IMR-90 (cell line): ENCODE data around the gene OGA. TPM values are rescaled to one million over a fixed set of nuclear protein-coding genes. Genes with fewer than 3 reads are reported as not detected.

Experiments used
- ATAC-seq: fragments of 200-7000 bp; cut with Tn5 transposase; 2 replicates; pipeline ENCODE4 v1.9.1; 2020; ENCODE audit warnings: low read depth, mild to moderate bottlenecking, moderate library complexity
- BruUV-seq: library from RNA; stranded (reverse); fragments of 400-500 nt; replicated peaks from 2 replicates; lab custom pipeline; 2021; lab: Mats Ljungman, UMichigan
- CTCF ChIA-PET: fragments of 300-600 bp; formaldehyde crosslinking; extraction: SDS; loops from one replicate; lab custom pipeline; 2021; ENCODE audit warnings: antibody characterized with exemption; lab: Yijun Ruan, JAX
- POLR2A ChIA-PET: fragments of 300-600 bp; sonication (Branson Sonifier 250); formaldehyde crosslinking; loops from one replicate; lab custom pipeline; 2022; ENCODE audit warnings: antibody characterized with exemption; ENCODE audit not compliant: unreplicated experiment; lab: Charles Lee
- DNase-seq: peaks from one replicate; pipeline ENCODE4 v3.0.0; 2013
- H2AFZ ChIP-seq: replicated peaks from 2 replicates; pipeline ENCODE3; 2013; ENCODE audit warnings: low read length, mild to moderate bottlenecking; ENCODE audit not compliant: poor library complexity
- H2AK5ac ChIP-seq: 2 replicates; pipeline ENCODE4 v1.6.1; 2013; ENCODE audit warnings: low read depth, low read length, inconsistent platforms
- H2AK9ac ChIP-seq: replicated peaks from 2 replicates; pipeline ENCODE3; 2013; ENCODE audit warnings: mild to moderate bottlenecking, low read depth, low read length, moderate library complexity; ENCODE audit not compliant: poor library complexity
- H2BK120ac ChIP-seq: 2 replicates; pipeline ENCODE4 v1.6.1; 2013; ENCODE audit warnings: low read depth, low read length, inconsistent platforms
- H2BK15ac ChIP-seq: 3 replicates; pipeline ENCODE4 v1.6.1; 2013; ENCODE audit warnings: low read depth, low read length, inconsistent platforms
- H2BK20ac ChIP-seq: 2 replicates; pipeline ENCODE4 v1.6.1; 2013; ENCODE audit warnings: low read depth, mild to moderate bottlenecking, inconsistent platforms, low read length, moderate library complexity
- H2BK5ac ChIP-seq: 2 replicates; pipeline ENCODE4 v1.6.1; 2013; ENCODE audit warnings: mild to moderate bottlenecking, low read depth, low read length, inconsistent platforms; ENCODE audit not compliant: poor library complexity, severe bottlenecking
- H3K14ac ChIP-seq: replicated peaks from 2 replicates; pipeline ENCODE4 v1.6.1; 2013; ENCODE audit warnings: low read depth, low read length, inconsistent platforms
- H3K18ac ChIP-seq: 2 replicates; pipeline ENCODE4 v1.6.1; 2013; ENCODE audit warnings: low read depth, low read length, control low read depth
- H3K23ac ChIP-seq: 2 replicates; pipeline ENCODE4 v1.6.1; 2013; ENCODE audit warnings: low read depth, low read length, inconsistent platforms
- H3K27ac ChIP-seq: 2 replicates; pipeline ENCODE4 v1.5.1; 2013; ENCODE audit warnings: mild to moderate bottlenecking, control low read depth, low read length; ENCODE audit not compliant: insufficient read depth
- H3K27me3 ChIP-seq: 2 replicates; pipeline ENCODE4 v1.6.1; 2013; ENCODE audit warnings: low read length; ENCODE audit not compliant: control insufficient read depth, insufficient read depth
- H3K36me3 ChIP-seq: 2 replicates; pipeline ENCODE4 v1.6.1; 2013; ENCODE audit warnings: low read length, mixed read lengths; ENCODE audit not compliant: control insufficient read depth, insufficient read depth
- H3K4ac ChIP-seq: 2 replicates; pipeline ENCODE4 v1.6.1; 2013; ENCODE audit warnings: low read depth, low read length, inconsistent platforms
- H3K4me1 ChIP-seq: 2 replicates; pipeline ENCODE4 v1.6.1; 2013; ENCODE audit warnings: low read length, mixed read lengths; ENCODE audit not compliant: control insufficient read depth, insufficient read depth
- H3K4me2 ChIP-seq: 2 replicates; pipeline ENCODE4 v1.6.1; 2013; ENCODE audit warnings: low read depth, mild to moderate bottlenecking, control low read depth, low read length, moderate library complexity
- H3K4me3 ChIP-seq: 2 replicates; pipeline ENCODE4 v1.5.1; 2013; ENCODE audit warnings: low read depth, mild to moderate bottlenecking, control low read depth, low read length, moderate library complexity; ENCODE audit not compliant: insufficient read depth
- H3K56ac ChIP-seq: 2 replicates; pipeline ENCODE4 v1.6.1; 2013; ENCODE audit warnings: low read length, inconsistent platforms; ENCODE audit not compliant: insufficient read depth; ENCODE audit errors: extremely low read depth
- H3K79me1 ChIP-seq, 2 experiments: 2 replicates each; pipeline ENCODE4 v1.6.1; 2013; ENCODE audit warnings: low read length in 2 of 2, inconsistent platforms in 1 of 2, low read depth in 1 of 2
- H3K9ac ChIP-seq: 2 replicates; pipeline ENCODE4 v1.6.1; 2013; ENCODE audit warnings: low read depth, low read length, control low read depth
- H3K9me1 ChIP-seq: 2 replicates; pipeline ENCODE4 v1.6.1; 2013; ENCODE audit warnings: low read length, inconsistent platforms; ENCODE audit not compliant: insufficient read depth
- H3K9me3 ChIP-seq: 2 replicates; pipeline ENCODE4 v1.6.1; 2013; ENCODE audit warnings: low read length; ENCODE audit not compliant: control insufficient read depth, insufficient read depth
- H4K20me1 ChIP-seq: 2 replicates; pipeline ENCODE4 v1.6.1; 2013; ENCODE audit warnings: low read length, inconsistent platforms; ENCODE audit not compliant: insufficient read depth
- H4K5ac ChIP-seq: 2 replicates; pipeline ENCODE4 v1.6.1; 2013; ENCODE audit warnings: mild to moderate bottlenecking, low read depth, low read length, control low read depth
- H4K8ac ChIP-seq, 2 experiments: 2 replicates each; pipeline ENCODE4 v1.6.1; 2013; ENCODE audit warnings: low read depth in 2 of 2, low read length in 2 of 2, control low read depth in 1 of 2, inconsistent platforms in 1 of 2
- H4K91ac ChIP-seq: 2 replicates; pipeline ENCODE4 v1.6.1; 2013; ENCODE audit warnings: low read depth, low read length, inconsistent platforms; ENCODE audit not compliant: insufficient read depth
- CEBPB ChIP-seq: IDR thresholded peaks from 2 replicates; pipeline ENCODE4 v1.6.1; 2012; ENCODE audit warnings: low read depth, low read length, improper control_type of control experiment
- CHD1 ChIP-seq: IDR thresholded peaks from 2 replicates; pipeline ENCODE4 v1.6.1; 2012; ENCODE audit warnings: low read depth, low read length, improper control_type of control experiment
- ELK1 ChIP-seq: fragments of 150-350 bp; IDR thresholded peaks from 2 replicates; pipeline ENCODE4 v1.6.1; 2016; ENCODE audit warnings: low read depth, mild to moderate bottlenecking, low read length, moderate library complexity, borderline replicate concordance
- FOS ChIP-seq: fragments of 150-350 bp; IDR thresholded peaks from 2 replicates; pipeline ENCODE4 v1.6.1; 2016; ENCODE audit warnings: low read depth, low read length
- MAFK ChIP-seq: IDR thresholded peaks from 2 replicates; pipeline ENCODE4 v1.6.1; 2012; ENCODE audit warnings: low read depth, low read length, improper control_type of control experiment
- MAZ ChIP-seq: IDR thresholded peaks from 2 replicates; pipeline ENCODE4 v1.6.1; 2012; ENCODE audit warnings: low read depth, mild to moderate bottlenecking, low read length, improper control_type of control experiment, moderate library complexity, borderline replicate concordance
- MXI1 ChIP-seq: IDR thresholded peaks from 2 replicates; pipeline ENCODE4 v1.6.1; 2012; ENCODE audit warnings: low read depth, mild to moderate bottlenecking, low read length, moderate library complexity, borderline replicate concordance
- NFE2L2 ChIP-seq: fragments of 150-350 bp; IDR thresholded peaks from 2 replicates; pipeline ENCODE4 v1.6.1; 2016; ENCODE audit warnings: low read depth, mild to moderate bottlenecking, low read length
- POLR2A ChIP-seq: IDR thresholded peaks from 2 replicates; pipeline ENCODE4 v1.6.1; 2012; ENCODE audit warnings: mild to moderate bottlenecking, low read depth, low read length
- RAD21 ChIP-seq: IDR thresholded peaks from 2 replicates; pipeline ENCODE4 v1.6.1; 2012; ENCODE audit warnings: low read length, improper control_type of control experiment
- RFX5 ChIP-seq: IDR thresholded peaks from 2 replicates; pipeline ENCODE4 v1.8.0; 2012; ENCODE audit warnings: low read depth, mild to moderate bottlenecking, low read length, moderate library complexity
- USF2 ChIP-seq: fragments of 150-350 bp; IDR thresholded peaks from 2 replicates; pipeline ENCODE4 v1.6.1; 2017; ENCODE audit warnings: mild to moderate bottlenecking, antibody characterized with exemption, low read length, low read depth
- WGBS, 2 experiments: methylation state at CpG; one replicate each; pipeline versions ENCODE4 v1.1.5 to v1.1.7; 2013; ENCODE audit warnings: missing lambda C conversion rate in 2 of 2; ENCODE audit not compliant: insufficient read length in 1 of 2; ENCODE audit errors: extremely low coverage in 2 of 2; 5-methylcytosine and 5-hydroxymethylcytosine counted together
- dilution Hi-C: fragments of 300-500 bp; cut with HindIII; formaldehyde crosslinking; loops from one replicate; pipeline ENCODE4 v1.14.3; 2018; ENCODE audit warnings: low sequenced_read_pairs; ENCODE audit not compliant: unreplicated experiment
- in situ Hi-C: fragments of 300-500 bp; cut with MboI; formaldehyde crosslinking; loops from 3 replicates; pipeline ENCODE4 v1.14.3; 2019; ENCODE audit warnings: low sequenced_read_pairs, inconsistent platforms, mixed read lengths
- intact Hi-C: fragments of 100-400 bp; cut with micrococcal nuclease; formaldehyde crosslinking; loops from 2 replicates; pipeline ENCODE4 v1.10.0; 2022
- polyA plus RNA-seq, 3 experiments: library from polyadenylated mRNA; depleted of rRNA; stranded (reverse); fragments of >200 nt; gene quantifications; 2 replicates each; pipeline ENCODE4 v1.2.3, GENCODE V29; 2012; ENCODE audit warnings: low replicate concordance in 1 of 3
- total RNA-seq: library from RNA; depleted of rRNA; stranded (reverse); fragments of >200 nt; gene quantifications from 2 replicates; pipeline ENCODE4 v1.2.3, GENCODE V29; 2012
- TF ChIP-seq, protein P1 (sequence below): conservative IDR thresholded peaks from 2 replicates; pipeline ENCODE4 v1.5.1; 2012; ENCODE audit warnings: mild to moderate bottlenecking, low read depth, low read length, improper control_type of control experiment

Gene OGA
- total and polyA plus RNA-seq, 2 of the 4 experiments (the other 2 are of a cell fraction) = 42.5 to 62.9 TPM

DNA sequence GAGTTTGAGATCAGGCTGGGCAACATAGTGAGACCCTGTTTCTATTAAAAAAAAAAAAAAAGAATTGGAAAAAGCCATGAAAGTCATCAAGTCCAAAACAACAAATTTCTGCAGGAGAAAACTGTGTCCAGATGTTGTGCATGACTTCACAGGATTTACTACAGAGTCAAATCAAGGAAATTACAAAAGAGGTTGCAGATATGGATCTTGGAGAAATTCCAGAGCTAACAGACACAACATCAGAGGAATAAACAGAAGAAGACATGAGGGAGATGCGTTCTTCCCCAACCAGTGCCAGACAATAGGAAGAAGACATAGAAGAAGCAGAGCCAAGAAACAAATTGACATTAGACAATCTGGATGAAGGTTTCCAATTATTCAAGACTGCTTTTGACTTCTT lies 49.7 kb upstream of the OGA start:
- Histone ChIP-seq H3K18ac (no peak overlapping the region), H3K9me3 (no peaks in the 10 kb centered on the region), H3K4me2 (no peak overlapping the region), H3K9me1 (no peaks in the 10 kb centered on the region), H3K14ac (no peak overlapping the region), H3K23ac (no peak overlapping the region; the same call in 1 of the 2 replicates), H2BK120ac (no peak overlapping the region), H2AK5ac (no peak overlapping the region), H3K79me1 (no peaks in the 10 kb centered on the region; a peak in 3 of 4 replicates), H4K8ac (no peak overlapping the region), H3K27ac (no peak overlapping the region), H2BK15ac (no peak overlapping the region), H3K4me1 (no peaks in the 10 kb centered on the region), H4K91ac (no peak overlapping the region), H3K56ac (no peak overlapping the region), H4K5ac (no peak overlapping the region), H2BK5ac (no peak overlapping the region), H3K9ac (no peak overlapping the region), H3K27me3 (no peaks in the 10 kb centered on the region), H3K36me3 (no peaks in the 10 kb centered on the region; the same call in 1 of the 2 replicates), H2AK9ac (no peak overlapping the region), H2AFZ (no peak overlapping the region), H3K4ac (no peak overlapping the region), H4K20me1 (no peaks in the 10 kb centered on the region), H2BK20ac (no peak overlapping the region), H3K4me3 (no peak overlapping the region)
- peak; percentile 33 for DNase-seq
- no CpG with 5 or more reads among the region's 1 CpG for WGBS, 2 experiments
- in situ Hi-C loops (no loop called here), intact Hi-C loops (no loop called here), dilution Hi-C loops (no loop called here)
- CTCF ChIA-PET = interaction anchor here (0.6 kb wide), 1 partner anchor 655 kb away, joined by 3 read pairs; no protein-coding TSS in a partner anchor
- ATAC-seq = no peak
- TF ChIP-seq MAZ (no peak), USF2 (no peak), RAD21 (no peak), FOS (no peak), MAFK (no peak), CHD1 (no peak), MXI1 (no peak), POLR2A (no peak), ELK1 (no peak), CEBPB (no peak), NFE2L2 (no peak), RFX5 (no peak)
- TF ChIP-seq, protein P1, sequence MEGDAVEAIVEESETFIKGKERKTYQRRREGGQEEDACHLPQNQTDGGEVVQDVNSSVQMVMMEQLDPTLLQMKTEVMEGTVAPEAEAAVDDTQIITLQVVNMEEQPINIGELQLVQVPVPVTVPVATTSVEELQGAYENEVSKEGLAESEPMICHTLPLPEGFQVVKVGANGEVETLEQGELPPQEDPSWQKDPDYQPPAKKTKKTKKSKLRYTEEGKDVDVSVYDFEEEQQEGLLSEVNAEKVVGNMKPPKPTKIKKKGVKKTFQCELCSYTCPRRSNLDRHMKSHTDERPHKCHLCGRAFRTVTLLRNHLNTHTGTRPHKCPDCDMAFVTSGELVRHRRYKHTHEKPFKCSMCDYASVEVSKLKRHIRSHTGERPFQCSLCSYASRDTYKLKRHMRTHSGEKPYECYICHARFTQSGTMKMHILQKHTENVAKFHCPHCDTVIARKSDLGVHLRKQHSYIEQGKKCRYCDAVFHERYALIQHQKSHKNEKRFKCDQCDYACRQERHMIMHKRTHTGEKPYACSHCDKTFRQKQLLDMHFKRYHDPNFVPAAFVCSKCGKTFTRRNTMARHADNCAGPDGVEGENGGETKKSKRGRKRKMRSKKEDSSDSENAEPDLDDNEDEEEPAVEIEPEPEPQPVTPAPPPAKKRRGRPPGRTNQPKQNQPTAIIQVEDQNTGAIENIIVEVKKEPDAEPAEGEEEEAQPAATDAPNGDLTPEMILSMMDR = no peak
- POLR2A ChIA-PET = no interaction called here
- no TSS peak for BruUV-seq
